Coronary artery (tissue), 2 donors: ENCODE data around the gene PRIM1.

ENCODE experiments used
- DNase-seq: peaks from one replicate; pipeline ENCODE4 v3.0.0-alpha.2; 2017; ENCODE audit warnings: low spot score
- H3K27ac ChIP-seq, 2 donors: fragments of 200-600 bp; sonication (generic); one replicate each; pipeline ENCODE4 v1.5.1; 2016 to 2019
- H3K4me3 ChIP-seq: fragments of 200-600 bp; sonication (generic); 2 replicates; pipeline ENCODE4 v1.5.1; 2016; ENCODE audit warnings: mild to moderate bottlenecking, moderate library complexity
- CTCF ChIP-seq: fragments of 200-600 bp; sonication (generic); IDR thresholded peaks from one replicate; pipeline ENCODE4 v1.5.1; 2019; ENCODE audit warnings: antibody characterized with exemption

PRIM1 gene

DNA sequence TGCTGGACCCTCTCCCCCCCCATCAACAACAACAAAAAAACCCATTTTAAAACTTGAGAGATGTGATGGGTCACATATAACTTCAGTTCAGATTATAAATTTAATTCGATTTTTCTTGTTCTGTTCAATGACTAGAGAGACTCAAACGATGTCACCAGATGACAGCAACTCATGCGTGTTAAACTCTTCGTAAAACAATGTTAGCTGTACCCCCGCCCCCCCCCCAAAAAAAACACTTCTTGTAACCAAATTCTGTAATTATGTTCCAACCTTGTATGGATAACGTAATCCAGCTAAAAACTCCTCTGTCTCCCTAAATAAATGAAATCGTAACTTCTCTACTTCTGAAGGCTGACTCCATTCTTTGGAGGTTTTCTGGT, 26.4 kb downstream of the PRIM1 start:
- peak overlapping the region; percentile 76 for H3K4me3 ChIP-seq
- no peak for DNase-seq
- no peak for TF ChIP-seq CTCF
- H3K27ac ChIP-seq = peak overlapping the region; percentile 84 to 94

- peak within 1 kb of the TSS; percentile 84 to 94 for H3K27ac ChIP-seq
- peak; percentile 99 for DNase-seq
- no peak for TF ChIP-seq CTCF
- peak within 1 kb of the TSS; percentile 76 for H3K4me3 ChIP-seq
Measured at GRCh38 chr12:56724972-56725722, 27.0 kb downstream of the PRIM1 start, which contains the start of gene NACA. TSS of gene NACA (minus strand) at chr12:56725299. CDS start at chr12:56724521, 778 bp downstream.

DNA sequence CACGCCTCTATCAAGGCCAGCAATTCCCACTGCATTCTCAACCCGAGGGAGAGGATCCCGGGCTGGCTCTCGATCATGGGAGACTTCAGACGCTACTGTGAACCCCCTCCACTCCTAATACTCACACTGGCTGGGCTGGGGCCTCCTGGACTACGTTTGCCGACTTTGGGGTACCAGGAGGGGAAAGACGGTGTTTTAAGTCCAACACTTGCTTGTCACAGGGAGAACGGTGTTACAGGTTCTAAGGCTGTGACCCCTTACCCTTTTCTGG, 27.5 kb downstream of the PRIM1 start:
- TF ChIP-seq CTCF = no peak
- Histone ChIP-seq H3K27ac (peak overlapping the region; percentile 84 to 94), H3K4me3 (peak overlapping the region; percentile 76)
- no peak for DNase-seq

- DNase-seq = no peak
- no peak for TF ChIP-seq CTCF
Measured at GRCh38 chr12:56723889-56724700, 28.0 kb downstream of the PRIM1 start.

GRCh38 chr12:56723352-56723751, 28.8 kb downstream of the PRIM1 start:
- DNase-seq = no peak
- Histone ChIP-seq H3K27ac (peak overlapping the region in 1 of 2 donors; percentile 40), H3K4me3 (peak overlapping the region; percentile 76)
- no peak for TF ChIP-seq CTCF

More at GRCh38 chr12:56723889-56724700, 28.0 kb downstream of the PRIM1 start:
- H3K4me3 ChIP-seq = peak overlapping the region; percentile 76
- peak overlapping the region; percentile 84 to 94 for H3K27ac ChIP-seq

DNA sequence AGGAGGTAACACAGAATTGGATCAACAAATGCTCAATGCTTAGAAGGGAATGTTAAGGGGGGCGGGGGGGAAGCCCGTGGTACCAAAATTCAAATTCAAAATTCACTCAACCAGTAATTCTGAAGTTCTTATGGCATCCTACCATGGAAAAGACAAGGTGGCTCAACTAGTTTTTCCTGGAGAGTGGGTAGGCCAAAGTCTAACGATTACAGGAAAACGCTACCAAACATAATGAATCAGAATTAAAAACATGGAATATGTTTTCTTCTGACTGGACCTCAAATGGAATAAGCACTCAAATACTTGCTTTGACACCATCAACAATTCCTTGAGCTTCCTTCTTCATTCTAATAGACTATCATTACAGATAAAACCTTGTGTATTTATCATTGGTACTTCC, 29.3 kb downstream of the PRIM1 start:
- H3K4me3 ChIP-seq = peak overlapping the region; percentile 76
- no peak for DNase-seq
- no peak for TF ChIP-seq CTCF
- H3K27ac ChIP-seq = no peak overlapping the region
